BLaER1 treated with 17β-estradiol and CSF1 and Interleukin-3, amounts not matched to agents 10 nM and 100 nM (cell line): ENCODE measurements around the gene EEF2K.
"Not testable (repeated sequence)": the region's sequence is repeated elsewhere in the genome, so short reads cannot be mapped to it uniquely, and the experiment has no call there.

Source experiments
- H3K27ac ChIP-seq, 11 experiments: shearing (Covaris generic); formaldehyde crosslinking; 2 replicates each; pipeline ENCODE4 v1.8.1; 2022
- H3K27me3 ChIP-seq, 11 experiments: shearing (Covaris generic); formaldehyde crosslinking; 2 replicates each; pipeline ENCODE4 v1.8.1; 2022
- H3K36me3 ChIP-seq, 11 experiments: shearing (Covaris generic); formaldehyde crosslinking; 2 replicates each; pipeline ENCODE4 v1.8.1; 2022
- H3K4me1 ChIP-seq, 10 experiments: shearing (Covaris generic); formaldehyde crosslinking; 2 replicates each; pipeline ENCODE4 v1.8.1; 2022
- H3K4me2 ChIP-seq, 11 experiments: shearing (Covaris generic); formaldehyde crosslinking; 2 replicates each; pipeline ENCODE4 v1.8.1; 2022
- H3K4me3 ChIP-seq, 10 experiments: shearing (Covaris generic); formaldehyde crosslinking; 2 replicates each; pipeline ENCODE4 v1.8.1; 2022
- H3K9ac ChIP-seq, 11 experiments: shearing (Covaris generic); formaldehyde crosslinking; 2 replicates each; pipeline ENCODE4 v1.8.1; 2022
- H3K9me3 ChIP-seq, 11 experiments: shearing (Covaris generic); formaldehyde crosslinking; replicated peaks in 1 of 11; 2 replicates each; pipeline ENCODE4 v1.8.1; 2022
- H4K20me1 ChIP-seq, 11 experiments: shearing (Covaris generic); formaldehyde crosslinking; 2 replicates each; pipeline ENCODE4 v1.8.1; 2022
- Cebpa-rat ChIP-seq, 11 experiments: shearing (Covaris generic); IDR thresholded peaks; 2 replicates each; pipeline ENCODE4 v1.8.1; 2022

EEF2K gene

GRCh38 chr16:22213801-22214200 lies 7.7 kb downstream of the EEF2K start:
- no peak overlapping the region for H3K9ac ChIP-seq
- H4K20me1 ChIP-seq: peaks cover 0 to 96% (median 6%) of the 10 kb centered on the region in 11 experiments; a peak in 12 of 22 replicates
- TF ChIP-seq Cebpa-rat (IDR thresholded peaks at IDR 0.05): no peak
- H3K9me3 ChIP-seq: peaks cover 0 to 30% (median 16%) of the 10 kb centered on the region in 11 experiments; a peak in 17 of 22 replicates
- H3K36me3 ChIP-seq: peaks cover 31 to 62% (median 50%) of the 10 kb centered on the region in 11 experiments
- peaks cover 66 to 98% (median 78%) of the 10 kb centered on the region in 10 experiments for H3K4me1 ChIP-seq
- H3K27me3 ChIP-seq: no peaks in the 10 kb centered on the region
- no peak overlapping the region for H3K4me3 ChIP-seq
- H3K27ac ChIP-seq: peak overlapping the region in 4 of 11 experiments; percentile 12 to 34 (median 25); a peak in 4 of 22 replicates
- peak overlapping the region in 5 of 11 experiments; percentile 13 to 92 (median 90); a peak in 5 of 22 replicates for H3K4me2 ChIP-seq

- H3K27me3 ChIP-seq: no peaks in the 10 kb centered on the region
- TF ChIP-seq Cebpa-rat (IDR thresholded peaks at IDR 0.05): no peak
- H3K9me3 ChIP-seq: peaks cover 0 to 30% (median 16%) of the 10 kb centered on the region in 11 experiments; a peak in 17 of 22 replicates
- H3K9ac ChIP-seq: no peak overlapping the region
- H3K4me2 ChIP-seq: peak overlapping the region in 6 of 11 experiments; percentile 84 to 92 (median 90); a peak in 5 of 22 replicates
- no peak overlapping the region for H3K4me3 ChIP-seq
- H3K4me1 ChIP-seq: peaks cover 66 to 98% (median 79%) of the 10 kb centered on the region in 10 experiments
- H3K27ac ChIP-seq: 0 out of 22 replicates have a peak overlapping the region, but pooled peaks of 2 of the 11 experiments have one; percentile 19 to 34
- peaks cover 31 to 59% (median 50%) of the 10 kb centered on the region in 11 experiments for H3K36me3 ChIP-seq
- peaks cover 0 to 100% (median 6%) of the 10 kb centered on the region in 11 experiments; a peak in 11 of 22 replicates for H4K20me1 ChIP-seq
Measured at GRCh38 chr16:22214402-22214801, 8.3 kb downstream of the EEF2K start.

- no peak overlapping the region for H3K9ac ChIP-seq
- peaks cover 0 to 29% (median 16%) of the 10 kb centered on the region in 11 experiments; a peak in 17 of 22 replicates for H3K9me3 ChIP-seq
- peaks cover 0 to 100% (median 2%) of the 10 kb centered on the region in 11 experiments; a peak in 11 of 22 replicates for H4K20me1 ChIP-seq
- H3K4me2 ChIP-seq: peak overlapping the region in 10 of 11 experiments; percentile 55 to 94 (median 90); a peak in 17 of 22 replicates
- peaks cover 31 to 57% (median 49%) of the 10 kb centered on the region in 11 experiments for H3K36me3 ChIP-seq
- H3K4me3 ChIP-seq: no peak overlapping the region
- no peaks in the 10 kb centered on the region for H3K27me3 ChIP-seq
- no peak for TF ChIP-seq Cebpa-rat (IDR thresholded peaks at IDR 0.05)
- peak overlapping the region in 2 of 11 experiments; percentile 83 to 84; a peak in 1 of 22 replicates for H3K27ac ChIP-seq
- H3K4me1 ChIP-seq: peaks cover 64 to 98% (median 79%) of the 10 kb centered on the region in 10 experiments
Measured at GRCh38 chr16:22214889-22215288, 8.8 kb downstream of the EEF2K start.

GRCh38 chr16:22216191-22216831 lies 10.2 kb downstream of the EEF2K start:
- Histone ChIP-seq H3K4me2 (peak overlapping the region; percentile 55 to 94 (median 90)), H3K27ac (peak overlapping the region in 9 of 11 experiments; percentile 40 to 84 (median 76); a peak in 17 of 22 replicates), H3K4me3 (peak overlapping the region in 3 of 10 experiments; percentile 0 to 32 (median 3); a peak in 2 of 20 replicates), H3K27me3 (no peaks in the 10 kb centered on the region), H3K36me3 (peaks cover 24 to 52% (median 38%) of the 10 kb centered on the region in 11 experiments), H4K20me1 (peaks cover 0 to 99% (median 0%) of the 10 kb centered on the region in 11 experiments; a peak in 9 of 22 replicates), H3K9ac (peak overlapping the region in 7 of 11 experiments; percentile 0 to 63 (median 22); a peak in 8 of 22 replicates), H3K9me3 (peaks cover 0 to 18% (median 6%) of the 10 kb centered on the region in 11 experiments; a peak in 12 of 22 replicates), H3K4me1 (peaks cover 50 to 98% (median 83%) of the 10 kb centered on the region in 10 experiments)
- TF ChIP-seq Cebpa-rat (IDR thresholded peaks at IDR 0.05): no peak

GRCh38 chr16:22216832-22217225 lies 10.8 kb downstream of the EEF2K start:
- not testable (repeated sequence) for H3K27me3 ChIP-seq, H3K4me3 ChIP-seq
- Histone ChIP-seq H3K9ac (peak overlapping the region in 3 of 11 experiments; percentile 10 to 70 (median 11); a peak in 1 of 22 replicates), H3K9me3 (peaks cover 0 to 18% (median 6%) of the 10 kb centered on the region in 11 experiments; a peak in 12 of 22 replicates), H3K4me2 (peak overlapping the region; percentile 55 to 94 (median 90)), H3K27ac (peak overlapping the region in 9 of 11 experiments; percentile 40 to 84 (median 76); a peak in 16 of 22 replicates), H3K4me1 (peaks cover 48 to 98% (median 83%) of the 10 kb centered on the region in 10 experiments), H3K36me3 (peaks cover 22 to 50% (median 34%) of the 10 kb centered on the region in 11 experiments), H4K20me1 (peaks cover 0 to 94% (median 0%) of the 10 kb centered on the region in 11 experiments; a peak in 8 of 22 replicates)

GRCh38 chr16:22217890-22218730 lies 12.0 kb downstream of the EEF2K start:
- Histone ChIP-seq H4K20me1 (peaks cover 0 to 94% (median 0%) of the 10 kb centered on the region in 11 experiments; a peak in 7 of 22 replicates), H3K4me2 (peak overlapping the region; percentile 62 to 94 (median 90)), H3K4me3 (peak overlapping the region in 6 of 10 experiments; percentile 27 to 46 (median 37); a peak in 10 of 20 replicates), H3K27me3 (no peaks in the 10 kb centered on the region), H3K4me1 (peaks cover 48 to 98% (median 80%) of the 10 kb centered on the region in 10 experiments), H3K9ac (peak overlapping the region in 8 of 11 experiments; percentile 21 to 73 (median 55); a peak in 13 of 22 replicates), H3K27ac (peak overlapping the region in 9 of 11 experiments; percentile 37 to 84 (median 76); a peak in 18 of 22 replicates), H3K36me3 (peaks cover 13 to 42% (median 22%) of the 10 kb centered on the region in 11 experiments; a peak in 21 of 22 replicates), H3K9me3 (peaks cover 0 to 18% (median 6%) of the 10 kb centered on the region in 11 experiments; a peak in 12 of 22 replicates)
- no peak; a peak in 1 of 22 replicates for TF ChIP-seq Cebpa-rat (IDR thresholded peaks at IDR 0.05)

GRCh38 chr16:22219389-22220068 lies 13.5 kb downstream of the EEF2K start:
- Histone ChIP-seq H3K36me3 (peaks cover under 1 to 37% (median 12%) of the 10 kb centered on the region in 11 experiments; a peak in 14 of 22 replicates), H3K27ac (peak overlapping the region in 7 of 11 experiments; percentile 63 to 84 (median 78); a peak in 13 of 22 replicates), H3K4me3 (no peak overlapping the region), H3K27me3 (no peaks in the 10 kb centered on the region), H4K20me1 (peaks cover 0 to 94% (median 0%) of the 10 kb centered on the region in 11 experiments; a peak in 6 of 22 replicates), H3K9ac (peak overlapping the region in 3 of 11 experiments; percentile 65 to 73 (median 70); a peak in 5 of 22 replicates), H3K9me3 (peaks cover 0 to 5% (median 0%) of the 10 kb centered on the region in 11 experiments; a peak in 7 of 22 replicates), H3K4me1 (peaks cover 48 to 89% (median 74%) of the 10 kb centered on the region in 10 experiments), H3K4me2 (peak overlapping the region in 8 of 11 experiments; percentile 84 to 94 (median 92); a peak in 16 of 22 replicates)
- TF ChIP-seq Cebpa-rat (IDR thresholded peaks at IDR 0.05): peak in 2 of 11 experiments; percentile 22 to 48; a peak in 2 of 22 replicates
